ENCODE data around the gene PPFIA1. TPM values are rescaled to one million over a fixed set of nuclear protein-coding genes. Genes with fewer than 3 reads are reported as not detected.

PPFIA1 gene
- polyA plus RNA-seq, 1 donor, result 28.7 TPM

GRCh38 chr11:70333261-70333660 lies 62.8 kb downstream of the PPFIA1 start:
- peaks cover 81% of the 10 kb centered on the region for H3K36me3 ChIP-seq (ENCODE audit: control insufficient read depth, insufficient read depth, low read length)
- WGBS (ENCODE audit: insufficient coverage, low lambda C conversion rate), result 97% methylated on average over 5 of the region's 13 CpGs
- no peaks in the 10 kb centered on the region for H3K27me3 ChIP-seq (ENCODE audit: control insufficient read depth, insufficient read depth, low read length)
- H3K4me3 ChIP-seq (ENCODE audit: low read length), result no peak overlapping the region
- H3K27ac ChIP-seq (ENCODE audit: low read length), result no peak overlapping the region
- DNase-seq, result no peak
- no peaks in the 10 kb centered on the region for H3K4me1 ChIP-seq (ENCODE audit: control insufficient read depth, insufficient read depth, low read length)
- no peaks in the 10 kb centered on the region for H3K9me3 ChIP-seq (ENCODE audit: control insufficient read depth, low read depth, low read length)

GRCh38 chr11:70334351-70334995 lies 64.0 kb downstream of the PPFIA1 start:
- H3K27ac ChIP-seq (ENCODE audit: low read length), result no peak overlapping the region
- no peak for DNase-seq
- H3K36me3 ChIP-seq (ENCODE audit: control insufficient read depth, insufficient read depth, low read length), result peaks cover 84% of the 10 kb centered on the region

GRCh38 chr11:70335511-70335910 lies 65.0 kb downstream of the PPFIA1 start:
- Histone ChIP-seq H3K27ac (ENCODE audit: low read length) (no peak overlapping the region), H3K4me1 (ENCODE audit: control insufficient read depth, insufficient read depth, low read length) (no peaks in the 10 kb centered on the region), H3K36me3 (ENCODE audit: control insufficient read depth, insufficient read depth, low read length) (peaks cover 83% of the 10 kb centered on the region), H3K27me3 (ENCODE audit: control insufficient read depth, insufficient read depth, low read length) (no peaks in the 10 kb centered on the region), H3K4me3 (ENCODE audit: low read length) (no peak overlapping the region), H3K9me3 (ENCODE audit: control insufficient read depth, low read depth, low read length) (no peaks in the 10 kb centered on the region)
- DNase-seq, result no peak
- 56% methylated on average over 3 of the region's 7 CpGs for WGBS (ENCODE audit: insufficient coverage, low lambda C conversion rate)

More at GRCh38 chr11:70334351-70334995, 64.0 kb downstream of the PPFIA1 start:
- Histone ChIP-seq H3K4me3 (ENCODE audit: low read length) (no peak overlapping the region), H3K27me3 (ENCODE audit: control insufficient read depth, insufficient read depth, low read length) (no peaks in the 10 kb centered on the region), H3K9me3 (ENCODE audit: control insufficient read depth, low read depth, low read length) (no peaks in the 10 kb centered on the region), H3K4me1 (ENCODE audit: control insufficient read depth, insufficient read depth, low read length) (no peaks in the 10 kb centered on the region)
- 100% methylated on average over 4 of the region's 16 CpGs for WGBS (ENCODE audit: insufficient coverage, low lambda C conversion rate)

GRCh38 chr11:70338594-70338993 lies 68.1 kb downstream of the PPFIA1 start:
- Histone ChIP-seq H3K27me3 (ENCODE audit: control insufficient read depth, insufficient read depth, low read length) (no peaks in the 10 kb centered on the region), H3K27ac (ENCODE audit: low read length) (no peak overlapping the region), H3K36me3 (ENCODE audit: control insufficient read depth, insufficient read depth, low read length) (peaks cover 78% of the 10 kb centered on the region), H3K4me1 (ENCODE audit: control insufficient read depth, insufficient read depth, low read length) (no peaks in the 10 kb centered on the region), H3K4me3 (ENCODE audit: low read length) (no peak overlapping the region), H3K9me3 (ENCODE audit: control insufficient read depth, low read depth, low read length) (no peaks in the 10 kb centered on the region)
- no peak for DNase-seq
- 100% methylated on average over 1 of the region's 4 CpGs for WGBS (ENCODE audit: insufficient coverage, low lambda C conversion rate)

GRCh38 chr11:70339066-70339465 lies 68.6 kb downstream of the PPFIA1 start:
- H3K27me3 ChIP-seq (ENCODE audit: control insufficient read depth, insufficient read depth, low read length), result no peaks in the 10 kb centered on the region
- H3K36me3 ChIP-seq (ENCODE audit: control insufficient read depth, insufficient read depth, low read length), result peaks cover 77% of the 10 kb centered on the region
- no peaks in the 10 kb centered on the region for H3K9me3 ChIP-seq (ENCODE audit: control insufficient read depth, low read depth, low read length)
- H3K27ac ChIP-seq (ENCODE audit: low read length), result no peak overlapping the region
- DNase-seq, result no peak
- 100% methylated on average over 1 of the region's 8 CpGs for WGBS (ENCODE audit: insufficient coverage, low lambda C conversion rate)
- H3K4me1 ChIP-seq (ENCODE audit: control insufficient read depth, insufficient read depth, low read length), result no peaks in the 10 kb centered on the region
- H3K4me3 ChIP-seq (ENCODE audit: low read length), result no peak overlapping the region

- no CpG with 5 or more reads among the region's 15 CpGs for WGBS (ENCODE audit: insufficient coverage, low lambda C conversion rate)
- Histone ChIP-seq H3K36me3 (ENCODE audit: control insufficient read depth, insufficient read depth, low read length) (peaks cover 72% of the 10 kb centered on the region), H3K4me1 (ENCODE audit: control insufficient read depth, insufficient read depth, low read length) (no peaks in the 10 kb centered on the region)
These were observed 71.5 kb downstream of the PPFIA1 start for GRCh38 chr11:70341881-70342429.

GRCh38 chr11:70343636-70344035 lies 73.1 kb downstream of the PPFIA1 start:
- H3K27me3 ChIP-seq (ENCODE audit: control insufficient read depth, insufficient read depth, low read length), result no peaks in the 10 kb centered on the region
- H3K9me3 ChIP-seq (ENCODE audit: control insufficient read depth, low read depth, low read length), result no peaks in the 10 kb centered on the region
- no peak overlapping the region for H3K4me3 ChIP-seq (ENCODE audit: low read length)
- no peak for DNase-seq
- H3K4me1 ChIP-seq (ENCODE audit: control insufficient read depth, insufficient read depth, low read length), result no peaks in the 10 kb centered on the region
- H3K36me3 ChIP-seq (ENCODE audit: control insufficient read depth, insufficient read depth, low read length), result peaks cover 68% of the 10 kb centered on the region
- no peak overlapping the region for H3K27ac ChIP-seq (ENCODE audit: low read length)
- WGBS (ENCODE audit: insufficient coverage, low lambda C conversion rate), result 100% methylated on average over 2 of the region's 11 CpGs

More at GRCh38 chr11:70341881-70342429, 71.5 kb downstream of the PPFIA1 start:
- Histone ChIP-seq H3K27ac (ENCODE audit: low read length) (no peak overlapping the region), H3K4me3 (ENCODE audit: low read length) (no peak overlapping the region), H3K9me3 (ENCODE audit: control insufficient read depth, low read depth, low read length) (no peaks in the 10 kb centered on the region), H3K27me3 (ENCODE audit: control insufficient read depth, insufficient read depth, low read length) (no peaks in the 10 kb centered on the region)
- DNase-seq, result no peak

GRCh38 chr11:70348191-70348590 lies 77.7 kb downstream of the PPFIA1 start:
- 60% methylated on average over 2 of the region's 12 CpGs for WGBS (ENCODE audit: insufficient coverage, low lambda C conversion rate)

GRCh38 chr11:70348608-70349007 lies 78.1 kb downstream of the PPFIA1 start:
- WGBS (ENCODE audit: insufficient coverage, low lambda C conversion rate), result no CpG with 5 or more reads among the region's 1 CpG
- Histone ChIP-seq H3K9me3 (ENCODE audit: control insufficient read depth, low read depth, low read length) (no peaks in the 10 kb centered on the region), H3K27ac (ENCODE audit: low read length) (no peak overlapping the region), H3K4me1 (ENCODE audit: control insufficient read depth, insufficient read depth, low read length) (no peaks in the 10 kb centered on the region), H3K4me3 (ENCODE audit: low read length) (no peak overlapping the region), H3K27me3 (ENCODE audit: control insufficient read depth, insufficient read depth, low read length) (no peaks in the 10 kb centered on the region), H3K36me3 (ENCODE audit: control insufficient read depth, insufficient read depth, low read length) (peaks cover 45% of the 10 kb centered on the region)
- no peak for DNase-seq

More at GRCh38 chr11:70348191-70348590, 77.7 kb downstream of the PPFIA1 start:
- H3K27ac ChIP-seq (ENCODE audit: low read length), result no peak overlapping the region
- no peak overlapping the region for H3K4me3 ChIP-seq (ENCODE audit: low read length)
- H3K27me3 ChIP-seq (ENCODE audit: control insufficient read depth, insufficient read depth, low read length), result no peaks in the 10 kb centered on the region
- no peaks in the 10 kb centered on the region for H3K9me3 ChIP-seq (ENCODE audit: control insufficient read depth, low read depth, low read length)
- DNase-seq, result no peak
- peaks cover 49% of the 10 kb centered on the region for H3K36me3 ChIP-seq (ENCODE audit: control insufficient read depth, insufficient read depth, low read length)
- H3K4me1 ChIP-seq (ENCODE audit: control insufficient read depth, insufficient read depth, low read length), result no peaks in the 10 kb centered on the region

GRCh38 chr11:70351646-70352045 lies 81.2 kb downstream of the PPFIA1 start:
- H3K27ac ChIP-seq (ENCODE audit: low read length), result no peak overlapping the region
- H3K4me3 ChIP-seq (ENCODE audit: low read length), result no peak overlapping the region
- H3K36me3 ChIP-seq (ENCODE audit: control insufficient read depth, insufficient read depth, low read length), result peaks cover 50% of the 10 kb centered on the region
- no peak for DNase-seq
- no peaks in the 10 kb centered on the region for H3K9me3 ChIP-seq (ENCODE audit: control insufficient read depth, low read depth, low read length)
- no CpG with 5 or more reads among the region's 3 CpGs for WGBS (ENCODE audit: insufficient coverage, low lambda C conversion rate)
- H3K27me3 ChIP-seq (ENCODE audit: control insufficient read depth, insufficient read depth, low read length), result no peaks in the 10 kb centered on the region
- H3K4me1 ChIP-seq (ENCODE audit: control insufficient read depth, insufficient read depth, low read length), result no peaks in the 10 kb centered on the region

- no peak for DNase-seq
- Histone ChIP-seq H3K4me1 (ENCODE audit: control insufficient read depth, insufficient read depth, low read length) (no peaks in the 10 kb centered on the region), H3K27ac (ENCODE audit: low read length) (no peak overlapping the region), H3K36me3 (ENCODE audit: control insufficient read depth, insufficient read depth, low read length) (peaks cover 55% of the 10 kb centered on the region), H3K4me3 (ENCODE audit: low read length) (no peak overlapping the region), H3K27me3 (ENCODE audit: control insufficient read depth, insufficient read depth, low read length) (no peaks in the 10 kb centered on the region), H3K9me3 (ENCODE audit: control insufficient read depth, low read depth, low read length) (no peaks in the 10 kb centered on the region)
- WGBS (ENCODE audit: insufficient coverage, low lambda C conversion rate), result no CpG with 5 or more reads among the region's 1 CpG
These were observed 81.6 kb downstream of the PPFIA1 start for GRCh38 chr11:70352100-70352499.

Data from large intestine (tissue), 3 donors.